Nephron progenitor cell (in vitro differentiated cells): Measurements from ENCODE around the gene SPECC1L.

Experiments
- DNase-seq: peaks from one replicate; pipeline ENCODE4 v3.0.0; 2021
- H3K27ac Mint-ChIP-seq: 2 replicates; pipeline ENCODE4 v1.8.0; 2021; ENCODE audit warnings: mild to moderate bottlenecking, moderate library complexity, mixed read lengths
- H3K27me3 Mint-ChIP-seq: 2 replicates; pipeline ENCODE4 v1.8.0; 2021; ENCODE audit warnings: mild to moderate bottlenecking, low read depth, mixed read lengths; ENCODE audit not compliant: poor library complexity
- H3K36me3 Mint-ChIP-seq: 2 replicates; pipeline ENCODE4 v1.8.0; 2021; ENCODE audit warnings: low read depth, mixed read lengths
- H3K4me1 Mint-ChIP-seq: 2 replicates; pipeline ENCODE4 v1.8.0; 2021; ENCODE audit warnings: mixed read lengths
- H3K4me3 Mint-ChIP-seq: 2 replicates; pipeline ENCODE4 v1.8.0; 2021; ENCODE audit warnings: mild to moderate bottlenecking, moderate library complexity, mixed read lengths
- H3K9me3 Mint-ChIP-seq: 2 replicates; pipeline ENCODE4 v1.8.0; 2021; ENCODE audit warnings: mild to moderate bottlenecking, moderate library complexity, mixed read lengths
- TF ChIP-seq, protein P1 (sequence below): fragments of 200-600 bp; sonication (generic); IDR thresholded peaks from 2 replicates; pipeline ENCODE4 v1.5.0; 2021; ENCODE audit warnings: antibody characterized with exemption

The SPECC1L gene, protein sequence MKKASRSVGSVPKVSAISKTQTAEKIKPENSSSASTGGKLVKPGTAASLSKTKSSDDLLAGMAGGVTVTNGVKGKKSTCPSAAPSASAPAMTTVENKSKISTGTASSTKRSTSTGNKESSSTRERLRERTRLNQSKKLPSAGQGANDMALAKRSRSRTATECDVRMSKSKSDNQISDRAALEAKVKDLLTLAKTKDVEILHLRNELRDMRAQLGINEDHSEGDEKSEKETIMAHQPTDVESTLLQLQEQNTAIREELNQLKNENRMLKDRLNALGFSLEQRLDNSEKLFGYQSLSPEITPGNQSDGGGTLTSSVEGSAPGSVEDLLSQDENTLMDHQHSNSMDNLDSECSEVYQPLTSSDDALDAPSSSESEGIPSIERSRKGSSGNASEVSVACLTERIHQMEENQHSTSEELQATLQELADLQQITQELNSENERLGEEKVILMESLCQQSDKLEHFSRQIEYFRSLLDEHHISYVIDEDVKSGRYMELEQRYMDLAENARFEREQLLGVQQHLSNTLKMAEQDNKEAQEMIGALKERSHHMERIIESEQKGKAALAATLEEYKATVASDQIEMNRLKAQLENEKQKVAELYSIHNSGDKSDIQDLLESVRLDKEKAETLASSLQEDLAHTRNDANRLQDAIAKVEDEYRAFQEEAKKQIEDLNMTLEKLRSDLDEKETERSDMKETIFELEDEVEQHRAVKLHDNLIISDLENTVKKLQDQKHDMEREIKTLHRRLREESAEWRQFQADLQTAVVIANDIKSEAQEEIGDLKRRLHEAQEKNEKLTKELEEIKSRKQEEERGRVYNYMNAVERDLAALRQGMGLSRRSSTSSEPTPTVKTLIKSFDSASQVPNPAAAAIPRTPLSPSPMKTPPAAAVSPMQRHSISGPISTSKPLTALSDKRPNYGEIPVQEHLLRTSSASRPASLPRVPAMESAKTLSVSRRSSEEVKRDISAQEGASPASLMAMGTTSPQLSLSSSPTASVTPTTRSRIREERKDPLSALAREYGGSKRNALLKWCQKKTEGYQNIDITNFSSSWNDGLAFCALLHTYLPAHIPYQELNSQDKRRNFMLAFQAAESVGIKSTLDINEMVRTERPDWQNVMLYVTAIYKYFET

DNA sequence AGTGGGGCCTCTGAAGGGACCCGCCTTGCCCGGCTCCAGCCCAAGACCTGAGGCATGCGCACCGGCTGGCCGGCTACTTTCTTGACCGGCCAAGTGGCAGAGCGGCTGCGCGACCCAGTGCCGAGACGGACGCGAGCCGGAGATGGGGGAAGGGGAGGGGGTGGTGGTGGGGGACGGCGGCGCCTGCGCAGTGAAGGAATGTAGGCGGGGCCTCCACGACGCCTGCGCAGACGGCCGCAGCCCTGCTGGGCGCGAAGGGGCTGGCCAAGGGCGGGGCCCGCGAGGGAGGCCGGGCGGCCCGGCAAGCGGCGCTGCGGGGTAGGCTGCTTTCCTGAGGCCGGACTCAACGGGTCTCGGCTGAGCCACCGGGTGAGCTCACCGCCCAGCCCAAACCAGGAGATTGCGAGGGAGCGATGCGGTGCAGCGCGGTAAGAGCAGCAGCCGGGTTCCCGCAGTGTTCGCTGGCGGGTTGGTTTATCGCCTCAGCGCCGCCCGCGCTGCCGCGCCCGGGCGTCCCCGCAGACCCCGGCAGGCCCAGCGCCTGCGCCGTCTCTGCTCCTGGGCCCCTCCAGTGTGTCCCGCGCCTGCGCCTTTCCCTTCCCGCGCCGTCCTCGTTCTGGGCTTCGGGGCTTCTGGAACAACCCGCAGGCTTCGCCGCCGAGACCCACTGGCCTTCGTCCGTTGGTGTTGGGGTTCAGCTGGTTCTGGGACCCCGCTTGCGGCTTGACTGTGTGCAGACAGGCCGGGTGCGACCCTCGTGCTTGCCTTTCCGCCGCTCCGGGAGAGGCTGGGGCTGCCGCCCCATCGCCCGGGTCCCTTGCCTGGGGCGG, at the start of gene SPECC1L:
TSS of gene SPECC1L (plus strand) at position 276 of the 830 bp plus-strand sequence. CDS start 31,401 bp downstream, outside the sequence.
- H3K9me3 Mint-ChIP-seq, result no peaks in the 10 kb centered on the region
- TF ChIP-seq, protein P1, sequence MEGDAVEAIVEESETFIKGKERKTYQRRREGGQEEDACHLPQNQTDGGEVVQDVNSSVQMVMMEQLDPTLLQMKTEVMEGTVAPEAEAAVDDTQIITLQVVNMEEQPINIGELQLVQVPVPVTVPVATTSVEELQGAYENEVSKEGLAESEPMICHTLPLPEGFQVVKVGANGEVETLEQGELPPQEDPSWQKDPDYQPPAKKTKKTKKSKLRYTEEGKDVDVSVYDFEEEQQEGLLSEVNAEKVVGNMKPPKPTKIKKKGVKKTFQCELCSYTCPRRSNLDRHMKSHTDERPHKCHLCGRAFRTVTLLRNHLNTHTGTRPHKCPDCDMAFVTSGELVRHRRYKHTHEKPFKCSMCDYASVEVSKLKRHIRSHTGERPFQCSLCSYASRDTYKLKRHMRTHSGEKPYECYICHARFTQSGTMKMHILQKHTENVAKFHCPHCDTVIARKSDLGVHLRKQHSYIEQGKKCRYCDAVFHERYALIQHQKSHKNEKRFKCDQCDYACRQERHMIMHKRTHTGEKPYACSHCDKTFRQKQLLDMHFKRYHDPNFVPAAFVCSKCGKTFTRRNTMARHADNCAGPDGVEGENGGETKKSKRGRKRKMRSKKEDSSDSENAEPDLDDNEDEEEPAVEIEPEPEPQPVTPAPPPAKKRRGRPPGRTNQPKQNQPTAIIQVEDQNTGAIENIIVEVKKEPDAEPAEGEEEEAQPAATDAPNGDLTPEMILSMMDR, result no peak
- peak within 1 kb of the TSS; percentile 92 for H3K27ac Mint-ChIP-seq
- peaks cover 5% of the 10 kb centered on the region for H3K36me3 Mint-ChIP-seq
- peak; percentile 95 for DNase-seq
- H3K4me3 Mint-ChIP-seq, result peak within 1 kb of the TSS; percentile 92
- peaks cover 63% of the 10 kb centered on the region for H3K4me1 Mint-ChIP-seq
- H3K27me3 Mint-ChIP-seq, result no peaks in the 10 kb centered on the region

DNA sequence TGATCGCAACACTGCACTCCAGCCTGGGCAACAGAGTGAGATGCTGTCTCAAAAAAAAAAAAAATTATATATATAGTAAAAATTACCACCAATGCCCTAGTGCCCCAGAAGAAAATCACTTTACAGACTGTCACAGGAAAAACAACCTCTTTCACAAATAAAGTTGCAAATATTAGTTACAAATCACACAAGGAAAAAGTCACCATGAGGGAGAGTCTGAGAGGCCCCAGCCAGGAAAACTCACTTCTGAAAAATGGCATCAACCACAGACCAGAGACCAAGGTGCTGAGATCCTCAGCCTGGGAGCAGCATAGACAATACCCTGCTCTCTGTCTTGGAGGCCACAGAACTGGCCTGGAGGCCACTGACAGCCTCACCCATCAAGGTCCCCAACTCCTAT, 46.2 kb upstream of the SPECC1L start:
- DNase-seq, result no peak
- TF ChIP-seq, protein P1, result no peak
- Mint-ChIP-seq H3K4me1 (no peaks in the 10 kb centered on the region), H3K4me3 (no peak overlapping the region), H3K27ac (no peak overlapping the region), H3K9me3 (peaks cover 16% of the 10 kb centered on the region), H3K27me3 (peaks cover 14% of the 10 kb centered on the region), H3K36me3 (no peaks in the 10 kb centered on the region)

DNA sequence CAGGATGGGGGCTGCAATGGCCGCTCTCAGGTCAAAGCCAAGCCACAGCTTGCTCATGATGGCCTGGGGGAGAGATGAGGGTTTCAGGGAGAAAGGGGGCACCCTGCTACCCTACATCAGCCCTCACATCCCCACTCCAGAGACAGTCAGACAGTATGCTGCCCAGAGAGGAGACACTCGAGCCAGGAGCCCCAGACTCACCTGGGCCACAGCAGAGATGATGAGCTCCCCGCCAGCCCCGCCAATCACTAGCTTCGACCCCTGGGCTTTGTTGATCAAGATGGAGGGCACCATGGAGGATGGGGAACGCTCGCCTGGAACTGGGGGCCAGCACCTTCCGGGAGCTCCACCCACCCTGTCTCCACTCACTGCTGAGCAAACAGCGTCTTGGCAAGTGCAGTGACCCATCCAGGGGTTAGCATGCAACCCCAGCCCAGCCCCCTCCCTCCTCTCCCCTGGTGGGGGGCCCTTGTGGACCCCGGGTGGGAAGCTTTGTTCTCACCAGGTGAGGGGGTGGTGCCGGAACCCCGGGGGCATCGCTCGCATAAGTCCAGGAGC, 45.5 kb upstream of the SPECC1L start:
- no peaks in the 10 kb centered on the region for H3K36me3 Mint-ChIP-seq
- no peak overlapping the region for H3K4me3 Mint-ChIP-seq
- no peaks in the 10 kb centered on the region for H3K4me1 Mint-ChIP-seq
- DNase-seq, result no peak
- TF ChIP-seq, protein P1, result no peak
- H3K9me3 Mint-ChIP-seq, result peaks cover 16% of the 10 kb centered on the region
- peaks cover 11% of the 10 kb centered on the region for H3K27me3 Mint-ChIP-seq
- H3K27ac Mint-ChIP-seq, result no peak overlapping the region

DNA sequence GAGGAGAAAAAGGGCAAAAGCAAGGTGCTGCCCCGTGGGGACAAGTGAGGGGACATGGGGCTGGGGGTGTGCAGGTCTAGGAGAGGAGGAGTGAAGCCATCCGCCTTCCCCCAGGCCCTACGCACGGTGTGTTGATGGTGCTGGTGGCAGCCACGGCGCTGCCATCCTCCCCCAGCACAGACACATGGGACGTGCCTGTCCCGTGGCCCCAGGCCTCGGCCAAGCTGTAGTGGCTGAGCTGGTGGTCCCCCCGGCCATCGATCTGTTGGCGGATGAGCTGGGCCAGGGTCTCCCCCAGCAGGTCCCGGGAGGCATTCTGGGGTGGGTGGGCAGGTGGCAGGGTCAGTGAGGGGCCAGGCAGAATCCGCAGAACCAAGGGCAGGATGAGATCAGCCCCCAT, 44.7 kb upstream of the SPECC1L start:
- peaks cover 16% of the 10 kb centered on the region for H3K9me3 Mint-ChIP-seq
- H3K4me1 Mint-ChIP-seq, result peaks cover 7% of the 10 kb centered on the region
- H3K36me3 Mint-ChIP-seq, result no peaks in the 10 kb centered on the region
- no peak overlapping the region for H3K27ac Mint-ChIP-seq
- no peak overlapping the region for H3K4me3 Mint-ChIP-seq
- TF ChIP-seq, protein P1, result no peak
- DNase-seq, result no peak
- H3K27me3 Mint-ChIP-seq, result peaks cover 11% of the 10 kb centered on the region
